Erythroblast (primary cell): Measurements from ENCODE around the gene CCS.
"Not testable (repeated sequence)": the region's sequence is repeated elsewhere in the genome, so short reads cannot be mapped to it uniquely, and the experiment has no call there.

ENCODE experiments used
- GATA1 ChIP-seq: IDR thresholded peaks from 2 replicates; pipeline ENCODE4 v1.6.1; 2011; ENCODE audit warnings: low read depth, mild to moderate bottlenecking, control low read depth, low read length, moderate library complexity
- POLR2A ChIP-seq: IDR thresholded peaks from 2 replicates; pipeline ENCODE4 v1.6.1; 2011; ENCODE audit warnings: mild to moderate bottlenecking, low read length

GRCh38 chr11:66639814-66640340 lies 46.9 kb downstream of the CCS start:
- not testable (repeated sequence) for TF ChIP-seq POLR2A, GATA1
